ENCODE measurements around the gene CENPW.

- TF ChIP-seq YY1 (IDR thresholded peaks at IDR 0.05; ENCODE audit: insufficient read depth, insufficient read length) (no peak), SUZ12 (IDR thresholded peaks at IDR 0.05; ENCODE audit: extremely low read depth, insufficient read depth, insufficient read length) (no peak), ZNF274 (IDR thresholded peaks at IDR 0.05; ENCODE audit: low read depth, low read length) (no peak)
Measured at GRCh38 chr6:126307849-126308248, 32.1 kb upstream of the CENPW start.
